HepG2 (cell line): ENCODE measurements around the gene ODC1. TPM values are rescaled to one million over a fixed set of nuclear protein-coding genes. Genes with fewer than 3 reads are reported as not detected.
A peak's percentile ranks its signal among the peaks of the same experiment; 100 is the strongest.

Experiments
- ATAD3A ChIP-seq: sonication (generic); formaldehyde crosslinking; IDR thresholded peaks from 2 replicates; pipeline ENCODE4 v1.4.0; 2020; ENCODE audit warnings: missing genetic modification reagents
- CEBPB ChIP-seq: IDR thresholded peaks from 2 replicates; pipeline ENCODE4 v1.6.1; 2011; ENCODE audit warnings: low read depth, low read length, improper control_type of control experiment, borderline replicate concordance
- JUND ChIP-seq: sonication (generic); formaldehyde crosslinking; IDR thresholded peaks from 2 replicates; pipeline ENCODE4 v1.8.0; 2022; ENCODE audit warnings: mild to moderate bottlenecking, missing genetic modification reagents
- MYNN ChIP-seq: sonication (generic); formaldehyde crosslinking; IDR thresholded peaks from 2 replicates; pipeline ENCODE4 v1.4.0; 2020; ENCODE audit warnings: mild to moderate bottlenecking, low read depth, missing genetic modification reagents
- NPAS2 ChIP-seq: sonication (generic); formaldehyde crosslinking; IDR thresholded peaks from 2 replicates; pipeline ENCODE4 v1.8.0; 2022; ENCODE audit warnings: mild to moderate bottlenecking, missing genetic modification reagents, borderline replicate concordance
- ONECUT2 ChIP-seq: sonication (generic); formaldehyde crosslinking; IDR thresholded peaks from 2 replicates; pipeline ENCODE4 v1.4.0; 2020; ENCODE audit warnings: missing genetic modification reagents
- POLR2A ChIP-seq, 2 experiments: IDR thresholded peaks; 2 replicates each; pipeline ENCODE4 v1.6.1; 2011; ENCODE audit warnings: low read depth in 2 of 2, low read length in 2 of 2, mild to moderate bottlenecking in 1 of 2, moderate library complexity in 1 of 2; ENCODE audit not compliant: insufficient read depth in 1 of 2
- SALL2 ChIP-seq: sonication (generic); formaldehyde crosslinking; IDR thresholded peaks from 2 replicates; pipeline ENCODE4 v1.8.1; 2023; ENCODE audit warnings: mild to moderate bottlenecking, missing genetic modification reagents, inconsistent platforms
- ZNF337 ChIP-seq: sonication (generic); formaldehyde crosslinking; IDR thresholded peaks from 2 replicates; pipeline ENCODE4 v1.5.1; 2020; ENCODE audit warnings: missing genetic modification reagents, low read depth, mild to moderate bottlenecking, borderline replicate concordance
- ZNF589 ChIP-seq: sonication (generic); formaldehyde crosslinking; conservative IDR thresholded peaks from 2 replicates; pipeline ENCODE4 v1.8.0; 2022; ENCODE audit warnings: mild to moderate bottlenecking, moderate library complexity, missing genetic modification reagents
- ZNF724P ChIP-seq: sonication (generic); formaldehyde crosslinking; IDR thresholded peaks from 2 replicates; pipeline ENCODE4 v1.8.0; 2022; ENCODE audit warnings: missing genetic modification reagents, borderline replicate concordance
- ZNF883 ChIP-seq: sonication (generic); formaldehyde crosslinking; IDR thresholded peaks from 2 replicates; pipeline ENCODE4 v1.5.1; 2020; ENCODE audit warnings: mild to moderate bottlenecking, missing genetic modification reagents; ENCODE audit errors: not compliant biosample characterization
- polyA plus RNA-seq, 8 experiments: library from polyadenylated mRNA; depleted of rRNA in 3 of 8; stranded (reverse) in 7 of 8; unstranded in 1 of 8; fragments of >200 nt; fragmentation: Illumina TruSeq in 4 of 8; extraction: Trizol in 4 of 8; gene quantifications; 2 replicates each; pipeline versions ENCODE4 v1.2.1 to v1.2.3, GENCODE V29; 2011 to 2016; ENCODE audit warnings: low read depth in 4 of 8, missing spikeins in 1 of 8, mixed read lengths in 1 of 8; ENCODE audit not compliant: insufficient read depth in 1 of 8
- total RNA-seq, 5 experiments: library from RNA; depleted of rRNA; stranded (reverse); fragments of >200 nt; fragmentation: Illumina TruSeq; extraction: Trizol; gene quantifications; 2 replicates each; pipeline ENCODE4 v1.2.3, GENCODE V29; 2016; ENCODE audit warnings: low read depth in 1 of 5
- TF ChIP-seq, protein P1 (sequence below): sonication (generic); formaldehyde crosslinking; IDR thresholded peaks from 2 replicates; pipeline ENCODE4 v1.4.0; 2020; ENCODE audit warnings: missing genetic modification reagents, mild to moderate bottlenecking, borderline replicate concordance
- TF ChIP-seq, protein P2 (sequence below): IDR thresholded peaks from 2 replicates; pipeline ENCODE4 v1.6.1; 2016; ENCODE audit warnings: low read depth, control low read depth
- TF ChIP-seq, protein P3 (sequence below): sonication (generic); formaldehyde crosslinking; IDR thresholded peaks from 2 replicates; pipeline ENCODE4 v1.4.0; 2020; ENCODE audit warnings: mild to moderate bottlenecking, missing genetic modification reagents
- TF ChIP-seq, protein P4 (sequence below): sonication (generic); formaldehyde crosslinking; IDR thresholded peaks from 2 replicates; pipeline ENCODE4 v1.4.0; 2020; ENCODE audit warnings: missing genetic modification reagents, borderline replicate concordance

ODC1 gene
- total and polyA plus RNA-seq, 2 of the 13 experiments (the other 11 are each of a cell fraction or from before 2014, with no cell fraction given), result 142 to 371 TPM

DNA sequence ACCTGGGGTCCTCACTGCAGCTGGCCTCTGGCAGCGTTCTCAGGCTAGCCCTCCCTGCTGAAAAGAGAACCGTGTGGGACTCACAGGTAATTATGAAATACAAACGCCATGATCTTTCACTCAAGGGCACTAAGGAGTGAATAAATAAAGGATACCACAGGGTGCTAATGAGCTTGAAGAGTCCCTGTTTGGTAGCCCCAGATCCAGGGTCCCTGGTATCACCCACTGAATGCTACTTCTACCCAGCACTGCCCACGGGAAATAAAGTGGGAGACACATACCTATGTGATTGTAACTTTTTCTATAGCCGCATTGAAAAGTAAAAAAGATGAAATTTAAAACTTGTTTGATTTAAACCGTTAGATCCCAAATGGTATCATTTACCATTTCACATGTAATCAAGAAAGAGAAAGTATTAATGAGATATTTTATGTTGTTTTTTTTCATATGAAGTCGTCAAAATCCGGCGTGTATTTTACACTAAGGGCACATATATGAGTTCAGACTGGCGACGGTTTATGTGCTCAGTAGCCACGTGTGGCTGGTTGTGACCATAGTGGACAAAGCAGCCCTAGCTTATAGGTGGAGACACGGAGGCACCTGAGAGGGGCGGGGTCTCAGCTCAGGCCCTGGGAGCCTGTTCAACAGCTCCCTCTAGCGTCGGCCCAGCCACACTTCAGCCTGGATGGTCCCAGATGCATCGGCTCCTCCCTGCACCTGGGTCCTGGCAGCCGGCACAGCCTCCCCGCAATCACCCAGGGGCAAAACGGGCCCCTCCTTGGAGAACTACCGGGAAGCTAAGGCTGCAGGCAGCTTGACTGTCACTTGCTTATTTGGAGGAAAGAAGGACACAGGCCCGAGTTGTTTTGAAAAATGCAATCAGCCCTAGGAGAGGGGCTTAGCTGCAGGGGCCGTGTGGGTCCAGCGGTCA lies 39.2 kb downstream of the ODC1 start (continued):
- TF ChIP-seq ONECUT2 (CRISPR knock-in tag) (no peak), ZNF589 (no peak), ATAD3A (no peak), POLR2A (IDR thresholded peaks at IDR 0.05; ENCODE audit: insufficient read depth in 1 of 2, low read depth in 2 of 2, low read length in 2 of 2) (no peak), ZNF337 (CRISPR knock-in tag) (no peak), CEBPB (no peak), ZNF883 (CRISPR knock-in tag) (peak; percentile 70), MYNN (CRISPR knock-in tag) (no peak), NPAS2 (CRISPR knock-in tag) (no peak), ZNF724P (CRISPR knock-in tag) (0 out of 2 replicates have a peak, but pooled peaks have one; percentile 42), JUND (CRISPR knock-in tag) (no peak), SALL2 (CRISPR knock-in tag) (0 out of 2 replicates have a peak, but pooled peaks have one; percentile 40)
- TF ChIP-seq, protein P1, sequence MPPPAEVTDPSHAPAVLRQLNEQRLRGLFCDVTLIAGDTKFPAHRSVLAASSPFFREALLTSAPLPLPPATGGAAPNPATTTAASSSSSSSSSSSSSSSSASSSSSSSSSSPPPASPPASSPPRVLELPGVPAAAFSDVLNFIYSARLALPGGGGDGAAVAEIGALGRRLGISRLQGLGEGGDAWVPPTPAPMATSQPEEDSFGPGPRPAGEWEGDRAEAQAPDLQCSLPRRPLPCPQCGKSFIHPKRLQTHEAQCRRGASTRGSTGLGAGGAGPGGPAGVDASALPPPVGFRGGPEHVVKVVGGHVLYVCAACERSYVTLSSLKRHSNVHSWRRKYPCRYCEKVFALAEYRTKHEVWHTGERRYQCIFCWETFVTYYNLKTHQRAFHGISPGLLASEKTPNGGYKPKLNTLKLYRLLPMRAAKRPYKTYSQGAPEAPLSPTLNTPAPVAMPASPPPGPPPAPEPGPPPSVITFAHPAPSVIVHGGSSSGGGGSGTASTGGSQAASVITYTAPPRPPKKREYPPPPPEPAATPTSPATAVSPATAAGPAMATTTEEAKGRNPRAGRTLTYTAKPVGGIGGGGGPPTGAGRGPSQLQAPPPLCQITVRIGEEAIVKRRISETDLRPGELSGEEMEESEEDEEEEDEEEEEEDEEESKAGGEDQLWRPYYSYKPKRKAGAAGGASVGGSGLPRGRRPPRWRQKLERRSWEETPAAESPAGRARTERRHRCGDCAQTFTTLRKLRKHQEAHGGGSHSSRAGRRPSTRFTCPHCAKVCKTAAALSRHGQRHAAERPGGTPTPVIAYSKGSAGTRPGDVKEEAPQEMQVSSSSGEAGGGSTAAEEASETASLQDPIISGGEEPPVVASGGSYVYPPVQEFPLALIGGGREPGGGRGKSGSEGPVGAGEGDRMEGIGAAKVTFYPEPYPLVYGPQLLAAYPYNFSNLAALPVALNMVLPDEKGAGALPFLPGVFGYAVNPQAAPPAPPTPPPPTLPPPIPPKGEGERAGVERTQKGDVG (CRISPR knock-in tag), result no peak; the same call in 1 of the 2 replicates
- TF ChIP-seq, protein P2, sequence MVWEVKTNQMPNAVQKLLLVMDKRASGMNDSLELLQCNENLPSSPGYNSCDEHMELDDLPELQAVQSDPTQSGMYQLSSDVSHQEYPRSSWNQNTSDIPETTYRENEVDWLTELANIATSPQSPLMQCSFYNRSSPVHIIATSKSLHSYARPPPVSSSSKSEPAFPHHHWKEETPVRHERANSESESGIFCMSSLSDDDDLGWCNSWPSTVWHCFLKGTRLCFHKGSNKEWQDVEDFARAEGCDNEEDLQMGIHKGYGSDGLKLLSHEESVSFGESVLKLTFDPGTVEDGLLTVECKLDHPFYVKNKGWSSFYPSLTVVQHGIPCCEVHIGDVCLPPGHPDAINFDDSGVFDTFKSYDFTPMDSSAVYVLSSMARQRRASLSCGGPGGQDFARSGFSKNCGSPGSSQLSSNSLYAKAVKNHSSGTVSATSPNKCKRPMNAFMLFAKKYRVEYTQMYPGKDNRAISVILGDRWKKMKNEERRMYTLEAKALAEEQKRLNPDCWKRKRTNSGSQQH (CRISPR knock-in tag), result peak; percentile 53; the same call in 1 of the 2 replicates
- TF ChIP-seq, protein P3, sequence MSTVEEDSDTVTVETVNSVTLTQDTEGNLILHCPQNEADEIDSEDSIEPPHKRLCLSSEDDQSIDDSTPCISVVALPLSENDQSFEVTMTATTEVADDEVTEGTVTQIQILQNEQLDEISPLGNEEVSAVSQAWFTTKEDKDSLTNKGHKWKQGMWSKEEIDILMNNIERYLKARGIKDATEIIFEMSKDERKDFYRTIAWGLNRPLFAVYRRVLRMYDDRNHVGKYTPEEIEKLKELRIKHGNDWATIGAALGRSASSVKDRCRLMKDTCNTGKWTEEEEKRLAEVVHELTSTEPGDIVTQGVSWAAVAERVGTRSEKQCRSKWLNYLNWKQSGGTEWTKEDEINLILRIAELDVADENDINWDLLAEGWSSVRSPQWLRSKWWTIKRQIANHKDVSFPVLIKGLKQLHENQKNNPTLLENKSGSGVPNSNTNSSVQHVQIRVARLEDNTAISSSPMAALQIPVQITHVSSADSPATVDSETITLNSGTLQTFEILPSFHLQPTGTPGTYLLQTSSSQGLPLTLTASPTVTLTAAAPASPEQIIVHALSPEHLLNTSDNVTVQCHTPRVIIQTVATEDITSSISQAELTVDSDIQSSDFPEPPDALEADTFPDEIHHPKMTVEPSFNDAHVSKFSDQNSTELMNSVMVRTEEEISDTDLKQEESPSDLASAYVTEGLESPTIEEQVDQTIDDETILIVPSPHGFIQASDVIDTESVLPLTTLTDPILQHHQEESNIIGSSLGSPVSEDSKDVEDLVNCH (CRISPR knock-in tag), result no peak; the same call in 1 of the 2 replicates
- TF ChIP-seq, protein P4, sequence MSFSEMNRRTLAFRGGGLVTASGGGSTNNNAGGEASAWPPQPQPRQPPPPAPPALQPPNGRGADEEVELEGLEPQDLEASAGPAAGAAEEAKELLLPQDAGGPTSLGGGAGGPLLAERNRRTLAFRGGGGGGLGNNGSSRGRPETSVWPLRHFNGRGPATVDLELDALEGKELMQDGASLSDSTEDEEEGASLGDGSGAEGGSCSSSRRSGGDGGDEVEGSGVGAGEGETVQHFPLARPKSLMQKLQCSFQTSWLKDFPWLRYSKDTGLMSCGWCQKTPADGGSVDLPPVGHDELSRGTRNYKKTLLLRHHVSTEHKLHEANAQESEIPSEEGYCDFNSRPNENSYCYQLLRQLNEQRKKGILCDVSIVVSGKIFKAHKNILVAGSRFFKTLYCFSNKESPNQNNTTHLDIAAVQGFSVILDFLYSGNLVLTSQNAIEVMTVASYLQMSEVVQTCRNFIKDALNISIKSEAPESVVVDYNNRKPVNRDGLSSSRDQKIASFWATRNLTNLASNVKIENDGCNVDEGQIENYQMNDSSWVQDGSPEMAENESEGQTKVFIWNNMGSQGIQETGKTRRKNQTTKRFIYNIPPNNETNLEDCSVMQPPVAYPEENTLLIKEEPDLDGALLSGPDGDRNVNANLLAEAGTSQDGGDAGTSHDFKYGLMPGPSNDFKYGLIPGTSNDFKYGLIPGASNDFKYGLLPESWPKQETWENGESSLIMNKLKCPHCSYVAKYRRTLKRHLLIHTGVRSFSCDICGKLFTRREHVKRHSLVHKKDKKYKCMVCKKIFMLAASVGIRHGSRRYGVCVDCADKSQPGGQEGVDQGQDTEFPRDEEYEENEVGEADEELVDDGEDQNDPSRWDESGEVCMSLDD, result no peak
